Testis (tissue), 2 donors: ENCODE measurements around the gene TXLNA.

Experiments used
- CTCF ChIP-seq, 3 experiments: fragments of 450-650 bp in 2 of 3; fragments of 200-600 bp in 1 of 3; sonication (generic) in 1 of 3; IDR thresholded peaks; one replicate each; pipeline ENCODE4 v1.5.1; 2016 to 2019; ENCODE audit warnings: antibody characterized with exemption in 3 of 3, mild to moderate bottlenecking in 2 of 3, moderate library complexity in 1 of 3
- POLR2A ChIP-seq: fragments of 450-650 bp; IDR thresholded peaks from one replicate; pipeline ENCODE4 v1.6.1; 2017; ENCODE audit warnings: antibody characterized with exemption, mild to moderate bottlenecking, moderate library complexity

DNA sequence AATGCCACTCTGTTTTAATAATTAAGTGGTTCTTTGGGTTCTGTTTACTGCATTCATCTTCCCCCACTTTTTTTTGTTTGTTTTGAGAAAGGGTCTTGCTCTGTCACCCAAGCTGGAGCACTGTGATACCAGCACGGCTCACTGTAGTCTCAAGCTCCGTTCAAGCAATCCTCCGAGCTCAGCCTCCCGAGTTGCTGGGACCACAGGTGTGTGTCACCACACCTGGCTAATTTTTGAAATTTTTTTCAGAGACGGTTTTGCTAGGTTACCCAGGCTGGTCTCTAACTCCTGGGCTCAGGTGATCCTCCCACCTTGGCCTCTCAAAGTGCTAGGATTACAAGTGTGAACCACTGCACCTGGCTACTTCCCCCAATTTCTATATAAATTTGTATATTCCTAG, 42.4 kb upstream of the TXLNA start:
- no peak for TF ChIP-seq CTCF (IDR thresholded peaks at IDR 0.05)
- no peak for TF ChIP-seq POLR2A
